ENCODE measurements around the gene POLR2H.

GRCh38 chr3:184316792-184317191 is 44.7 kb upstream of the POLR2H start:
- TF ChIP-seq CTBP1 (IDR thresholded peaks at IDR 0.05; ENCODE audit: borderline replicate concordance) (no peak), ZNF384 (IDR thresholded peaks at IDR 0.05) (no peak), SP1 (IDR thresholded peaks at IDR 0.05) (no peak), NFRKB (IDR thresholded peaks at IDR 0.05) (no peak)

All from HEK293T (cell line).